Hematopoietic multipotent progenitor cell treated with erythropoietin and hydrocortisone succinate and interleukin-3 and kit ligand, for 4 days (in vitro differentiated cells): Measurements from ENCODE around the gene C3.
A peak's percentile ranks its signal among the peaks of the same experiment; 100 is the strongest.

Source experiments
- DNase-seq: peaks from one replicate; pipeline ENCODE4 v3.0.0-alpha.2; 2015

C3 gene

DNA sequence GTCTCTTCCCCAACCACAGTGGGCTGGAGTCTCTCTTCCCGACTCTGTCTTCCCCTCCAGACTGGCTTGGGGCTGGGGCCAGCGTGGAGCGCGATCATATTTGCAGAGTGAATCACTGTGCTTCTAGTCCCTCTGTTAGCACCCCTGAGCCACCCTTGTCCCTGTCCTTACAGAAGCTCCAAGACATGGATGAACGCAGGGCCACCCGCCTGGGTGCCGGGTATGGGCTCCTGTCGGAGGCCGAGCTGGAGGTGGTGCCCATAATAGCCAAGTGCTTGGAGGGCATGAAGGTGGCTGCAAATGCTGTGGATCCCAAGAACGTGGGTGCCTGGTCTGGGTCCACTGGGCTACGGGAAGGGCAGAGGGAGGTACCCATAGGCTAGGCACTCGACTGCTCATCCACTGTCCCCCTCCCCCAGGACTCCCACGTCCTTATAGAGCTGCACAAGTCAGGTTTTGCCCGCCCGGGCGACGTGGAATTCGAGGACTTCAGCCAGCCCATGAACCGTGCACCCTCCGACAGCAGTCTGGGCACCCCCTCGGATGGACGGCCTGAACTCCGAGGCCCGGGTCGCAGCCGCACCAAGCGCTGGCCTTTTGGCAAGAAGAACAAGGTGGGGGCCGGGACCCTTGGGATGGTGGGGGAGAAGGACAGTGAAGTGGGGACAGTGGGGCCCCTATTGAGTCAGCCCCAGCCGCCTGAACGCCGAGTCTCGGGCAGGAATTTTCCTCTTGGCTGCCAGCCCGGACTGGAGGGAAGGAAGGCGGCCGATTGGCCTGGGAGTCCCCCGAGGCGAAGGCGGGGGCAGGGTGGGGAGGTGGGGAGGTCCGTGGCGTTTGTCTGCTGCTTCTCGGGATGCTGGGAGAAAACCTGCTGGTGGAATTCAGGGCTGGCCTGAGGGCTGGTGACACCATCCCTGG lies 24.2 kb upstream of the C3 start:
- DNase-seq, result no peak

DNA sequence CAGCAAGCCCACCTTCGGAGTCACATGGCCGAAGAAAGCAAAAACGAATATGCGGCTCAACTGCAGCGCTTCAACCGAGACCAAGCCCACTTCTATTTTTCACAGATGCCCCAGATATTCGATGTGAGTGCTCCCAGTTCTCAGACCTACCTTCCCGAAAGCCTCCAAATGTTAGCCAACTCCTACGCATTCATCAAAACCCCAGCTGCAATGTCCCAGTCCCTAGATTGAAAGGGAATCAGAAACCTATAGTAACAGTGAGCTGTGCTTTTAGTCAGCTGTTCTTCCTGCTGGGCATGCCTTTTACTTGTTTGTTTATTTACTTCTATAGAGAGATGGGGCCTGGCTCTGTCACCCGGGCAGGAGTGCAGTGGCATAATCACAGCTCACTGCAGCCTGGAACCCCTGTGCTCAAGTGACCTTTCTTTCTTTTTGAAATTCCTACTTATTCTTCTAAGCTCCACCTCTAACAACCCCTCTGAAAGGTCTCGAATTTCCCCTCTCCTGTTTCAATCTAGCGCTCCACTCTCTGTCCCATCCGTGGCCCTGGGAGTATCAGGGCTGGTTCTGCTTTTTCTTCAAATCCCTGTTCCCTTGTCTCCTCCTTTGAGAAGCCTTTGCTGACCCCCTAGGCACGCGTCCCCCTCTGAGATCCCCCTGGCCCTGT lies 23.4 kb upstream of the C3 start:
- DNase-seq, result no peak

DNA sequence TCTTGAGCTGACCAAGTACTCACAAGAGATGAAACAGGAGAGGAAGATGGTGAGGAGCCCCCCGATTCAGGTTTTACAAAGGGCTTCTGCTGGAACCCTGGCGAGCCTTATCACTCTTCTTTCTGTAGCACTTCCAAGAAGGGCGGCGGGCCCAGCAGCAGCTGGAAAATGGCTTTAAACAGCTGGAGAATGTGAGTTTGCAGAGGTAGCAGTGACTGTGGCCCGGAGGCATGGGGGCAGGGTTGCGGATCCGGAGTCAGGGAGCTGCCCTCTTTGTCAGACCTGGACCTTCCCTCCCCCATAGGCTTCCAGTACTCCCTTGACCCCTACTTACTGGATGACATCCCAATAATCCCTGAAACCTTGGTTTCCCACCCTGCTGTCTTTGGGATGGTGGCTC lies 22.6 kb upstream of the C3 start:
- DNase-seq, result no peak

DNA sequence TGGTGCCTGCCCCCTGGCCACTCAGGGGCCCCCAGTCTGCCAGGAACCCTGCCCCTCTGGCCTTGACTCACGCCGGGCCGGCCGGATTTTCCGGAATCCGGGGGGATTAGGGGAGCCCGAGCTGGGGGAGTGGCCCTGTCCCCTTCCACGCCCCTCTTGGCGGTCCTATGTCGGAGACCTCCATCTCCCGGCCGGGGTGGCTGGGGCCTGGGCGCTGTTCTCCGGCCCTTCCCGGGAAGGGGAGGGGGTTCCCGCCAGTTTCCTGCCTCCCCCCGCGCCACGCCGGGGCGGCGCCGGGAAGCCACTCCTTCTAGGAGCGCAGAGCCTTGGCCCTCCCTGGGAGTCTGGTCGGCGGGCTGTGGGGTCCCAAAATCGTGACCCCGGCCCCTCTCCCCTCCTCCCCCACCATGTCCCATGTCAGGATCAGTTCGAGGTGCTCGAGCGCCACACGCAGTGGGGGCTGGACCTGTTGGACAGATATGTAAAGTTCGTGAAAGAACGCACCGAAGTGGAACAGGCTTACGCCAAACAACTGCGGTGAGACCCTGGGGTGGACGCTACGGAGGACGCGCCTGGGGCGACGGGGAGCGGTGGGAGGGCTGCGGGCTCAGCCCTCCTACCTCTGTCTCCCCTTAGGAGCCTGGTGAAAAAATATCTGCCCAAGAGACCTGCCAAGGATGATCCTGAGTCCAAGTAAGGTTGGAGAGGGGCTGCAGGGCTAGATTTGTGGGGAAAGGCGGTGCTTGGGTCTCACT lies 20.3 kb upstream of the C3 start:
- peak; percentile 35 for DNase-seq

DNA sequence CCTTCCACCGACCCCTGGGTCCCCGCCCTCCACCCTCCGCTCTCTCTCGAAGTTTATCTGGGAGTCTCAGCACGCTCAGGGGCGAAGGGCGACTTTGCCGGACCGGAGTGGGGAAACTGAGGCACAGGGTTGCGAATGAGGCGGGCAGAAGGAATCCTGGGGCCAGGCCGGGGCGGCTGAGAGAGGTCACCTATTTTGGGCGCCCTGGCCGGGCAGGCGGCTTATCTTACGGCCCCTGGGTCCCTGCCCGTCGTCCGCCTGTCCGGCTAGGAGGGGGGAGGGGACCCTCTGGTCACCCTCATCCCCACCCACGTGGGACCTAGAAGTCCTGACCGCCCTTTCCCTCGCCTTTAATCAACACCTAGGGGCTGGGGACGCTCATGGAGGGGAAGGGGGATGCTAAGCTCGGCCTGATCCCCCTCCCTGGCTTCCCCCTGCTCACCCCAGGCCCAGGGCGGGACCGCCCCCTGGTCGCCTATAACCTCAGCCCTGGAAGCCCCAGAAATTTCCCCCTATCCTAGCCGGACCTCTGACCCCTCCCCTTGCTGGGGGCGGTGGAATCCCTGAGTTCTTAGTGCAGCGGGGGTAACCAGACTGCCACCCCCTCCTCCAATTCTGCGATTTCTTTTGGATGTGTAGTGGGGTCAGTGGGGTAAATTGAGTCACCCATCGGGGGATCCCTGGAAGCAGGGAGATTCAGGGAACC lies 19.6 kb upstream of the C3 start:
- DNase-seq, result no peak

DNA sequence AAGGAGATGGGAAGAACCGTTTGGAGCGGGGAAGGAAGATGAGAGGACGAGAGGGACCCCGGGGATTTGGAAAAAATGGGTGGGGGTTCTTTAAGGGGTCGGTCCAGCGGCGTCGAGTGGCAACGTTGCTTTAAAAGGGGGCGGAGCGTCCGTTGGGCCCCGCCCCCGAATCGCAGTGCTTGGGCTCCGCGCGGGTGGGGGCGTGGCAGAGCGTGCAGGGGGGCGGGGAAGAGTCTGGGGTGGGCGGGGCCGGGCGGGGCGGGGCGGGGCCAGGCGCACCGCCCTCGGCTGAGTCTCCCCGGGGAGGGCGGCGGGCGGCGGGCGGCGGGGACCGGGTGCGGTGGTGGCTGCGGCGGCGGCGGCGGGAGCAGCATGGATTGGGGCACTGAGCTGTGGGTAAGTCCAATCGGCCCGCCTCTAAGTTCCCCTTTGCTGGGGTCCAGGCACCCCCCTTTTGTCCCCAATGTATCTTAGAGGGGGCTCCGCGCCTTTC lies 19.0 kb upstream of the C3 start, which contains the start of gene TRIP10:
TSS of gene TRIP10 (plus strand) at position 291 of the 493 bp plus-strand sequence. CDS start at position 373, 82 bp downstream.
- DNase-seq, result peak; percentile 91

DNA sequence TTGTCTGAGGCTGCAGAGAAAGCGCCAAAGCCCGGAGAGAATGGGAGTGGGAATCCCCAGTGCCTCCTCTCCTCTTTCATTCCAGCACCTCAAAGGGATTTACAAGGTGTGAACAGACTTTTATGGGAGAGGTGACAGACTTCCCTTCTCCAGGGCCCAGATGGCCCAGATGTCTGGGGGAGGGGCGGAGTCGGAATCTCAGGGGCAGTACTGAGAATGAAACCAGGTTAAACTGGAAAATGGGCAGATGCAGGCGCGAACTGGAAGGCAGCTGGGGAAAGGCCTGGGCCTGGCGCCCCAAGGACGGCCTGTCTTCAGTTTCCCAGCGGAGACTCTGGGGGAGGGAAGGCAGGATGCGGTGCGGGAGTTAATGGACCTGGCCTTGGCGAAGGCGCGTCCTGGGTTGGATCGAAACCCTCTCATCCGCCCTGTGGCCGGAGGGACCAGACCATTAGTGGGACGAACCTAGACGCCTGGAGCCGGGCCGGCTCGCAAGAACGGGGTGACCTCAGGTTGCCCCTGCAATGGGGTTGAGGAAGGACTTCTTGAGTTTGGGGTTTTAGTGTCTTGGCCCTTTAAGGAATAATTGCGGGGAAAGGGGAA lies 18.4 kb upstream of the C3 start:
- DNase-seq, result no peak

DNA sequence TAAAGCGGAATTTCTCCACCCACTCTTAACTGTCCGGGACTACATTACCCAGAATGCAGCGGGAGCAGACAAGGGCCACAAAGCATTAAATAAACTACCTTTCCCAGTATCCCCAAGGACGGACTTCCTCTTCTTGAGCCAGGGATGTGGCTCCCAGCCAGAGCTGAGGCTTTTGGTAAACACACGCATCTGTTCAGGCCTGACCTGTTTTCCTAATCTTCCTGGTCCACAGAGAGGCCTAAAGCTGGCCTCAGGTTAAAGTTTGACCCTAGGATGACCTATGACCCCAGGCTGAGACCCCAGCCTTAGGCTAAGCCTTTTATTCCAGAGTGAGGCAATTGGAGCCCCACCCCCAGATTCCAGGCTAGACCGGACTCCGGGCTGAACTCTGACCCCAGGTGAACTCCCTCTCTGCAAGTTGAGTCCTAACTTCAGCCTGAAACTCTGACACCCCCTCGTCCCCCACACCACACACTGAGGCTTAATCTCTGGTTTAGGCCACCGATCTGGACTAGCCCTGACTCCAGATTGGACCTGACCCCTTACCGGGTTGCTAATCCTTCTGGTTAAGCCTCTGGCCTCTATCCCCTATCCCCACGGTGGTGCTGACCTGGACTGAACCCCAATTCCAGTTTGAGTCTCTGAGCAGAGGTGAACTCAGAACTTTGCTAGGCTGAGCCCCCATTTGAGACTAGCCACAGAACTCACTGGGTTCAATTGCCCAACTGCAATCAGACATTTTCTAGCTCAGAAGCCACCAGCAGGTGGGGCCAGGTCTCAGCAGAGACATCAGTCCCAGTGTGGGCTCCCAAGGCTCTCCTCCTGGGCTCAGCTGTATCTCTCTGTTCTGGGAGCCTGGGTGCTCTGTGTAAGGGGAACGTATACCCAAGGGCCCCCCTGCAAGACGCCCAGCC lies 17.7 kb upstream of the C3 start:
- peak; percentile 95 for DNase-seq

DNA sequence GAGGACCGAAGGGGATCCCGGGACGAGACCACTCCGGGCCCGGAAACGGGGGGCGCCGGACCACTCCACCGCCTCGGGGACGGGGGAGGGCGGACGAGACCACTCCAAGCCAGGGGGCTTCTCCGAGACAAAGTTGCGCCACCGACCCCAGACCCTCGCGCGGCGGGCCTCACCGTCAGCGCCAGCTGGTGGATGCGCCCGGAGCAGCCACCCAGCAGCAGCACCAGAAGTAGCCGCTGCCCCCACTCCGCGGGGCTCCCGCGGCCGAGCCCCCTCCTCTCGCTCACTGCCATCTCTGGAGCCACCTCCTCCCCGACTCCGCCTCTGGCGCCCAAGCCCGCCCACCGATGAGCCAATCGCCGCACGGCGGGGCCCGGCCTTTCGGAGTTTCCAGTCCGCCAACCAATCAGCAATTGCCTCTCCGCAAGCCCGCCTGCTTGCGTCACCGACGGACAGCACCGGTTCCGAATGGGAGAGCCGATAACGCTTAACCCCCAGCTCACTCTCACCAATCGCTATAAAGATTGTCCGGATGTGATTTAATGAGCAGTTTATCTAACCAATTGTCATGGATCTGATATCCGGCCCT lies 16.9 kb upstream of the C3 start, which contains the start of gene GPR108:
TSS of gene GPR108 (minus strand) at position 297 of the 589 bp plus-strand sequence. CDS start at position 293, 4 bp downstream.
- DNase-seq, result peak; percentile 100

DNA sequence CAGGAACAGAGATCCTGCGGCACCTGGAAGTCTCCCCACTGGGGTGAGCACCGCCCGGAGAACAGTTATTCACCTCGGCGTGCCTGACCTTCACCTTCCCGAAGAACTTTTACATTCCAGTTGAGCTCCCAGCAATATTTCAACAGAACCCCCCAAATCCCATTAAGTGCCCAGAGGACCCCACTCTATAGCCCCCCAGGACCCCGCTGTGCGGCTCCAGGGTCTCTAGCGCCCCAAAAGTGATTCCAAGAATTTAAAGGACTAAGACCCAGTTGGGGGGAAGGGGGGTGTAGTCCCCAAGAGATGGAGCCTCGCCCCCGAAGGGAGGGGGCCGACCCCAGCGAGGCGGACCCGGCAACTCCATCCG lies 16.4 kb upstream of the C3 start:
- no peak for DNase-seq

DNA sequence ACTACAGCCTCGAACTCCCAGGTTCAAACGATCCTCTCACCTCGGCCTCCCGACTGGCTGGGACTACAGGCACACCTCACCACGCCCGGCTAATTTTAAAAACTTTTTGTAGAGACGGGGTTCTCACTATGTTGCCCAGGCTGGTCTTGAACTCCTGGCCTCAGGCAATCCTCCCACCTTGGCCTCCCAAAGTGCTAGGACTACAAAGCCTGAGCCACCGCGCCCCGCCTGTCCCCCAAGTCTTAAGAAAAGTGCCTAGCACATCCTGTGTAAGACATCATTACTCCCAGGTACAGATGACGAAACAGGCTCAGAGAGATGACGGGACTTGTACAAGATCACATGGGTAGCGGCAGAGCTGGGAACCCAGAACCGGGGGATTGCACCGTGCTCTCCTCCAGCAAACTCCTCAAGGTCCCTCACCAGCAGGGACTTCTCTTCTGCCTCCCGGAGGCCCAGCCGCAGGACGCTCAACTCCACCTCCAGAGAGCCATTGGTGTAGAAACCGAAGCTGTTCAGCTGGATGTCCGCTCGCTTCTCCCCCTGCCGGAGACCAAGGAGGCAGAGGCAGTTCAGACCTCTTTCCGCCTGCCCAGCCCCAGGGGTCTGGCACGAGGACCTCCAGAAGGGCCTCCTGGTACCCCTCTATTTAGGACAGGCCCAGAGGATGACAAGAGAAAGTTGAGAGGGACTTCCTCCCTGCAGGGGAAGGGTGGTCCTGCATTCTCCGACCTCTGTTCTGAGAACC lies 15.9 kb upstream of the C3 start:
- peak; percentile 94 for DNase-seq

DNA sequence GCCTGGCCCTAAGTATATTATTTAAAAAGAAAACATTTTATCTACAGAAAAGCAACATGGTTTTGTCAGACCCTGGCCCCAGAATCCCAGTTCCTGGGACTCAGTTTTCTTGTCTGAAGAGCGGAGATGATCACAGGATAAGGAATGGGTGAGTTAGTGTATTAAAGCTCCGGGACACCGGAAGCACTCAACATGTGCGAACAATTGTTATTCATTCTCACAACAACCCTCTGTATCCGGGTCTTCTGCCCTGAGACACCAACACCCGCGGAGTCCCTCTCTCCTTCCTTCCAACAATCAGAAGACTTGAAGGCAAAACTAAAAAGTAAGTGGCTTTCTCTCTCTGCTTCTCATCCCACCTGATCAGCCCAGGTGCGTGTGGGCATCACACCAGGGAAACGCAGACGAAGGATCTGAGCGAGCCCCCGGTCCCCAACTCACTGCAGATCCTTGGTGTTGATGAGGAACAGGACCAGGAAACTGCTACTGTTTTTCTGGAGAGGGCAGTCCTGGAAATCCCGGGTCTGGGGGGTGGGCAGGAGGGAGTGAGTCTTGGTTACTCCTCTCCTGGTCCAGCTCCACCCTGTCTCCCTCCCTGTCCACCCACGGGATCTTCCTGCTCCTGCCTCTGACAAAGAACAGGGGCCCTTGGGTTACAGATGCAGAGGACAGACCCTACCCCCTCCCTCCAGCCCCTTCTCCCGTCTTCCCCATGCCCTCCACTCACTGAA lies 14.9 kb upstream of the C3 start:
- no peak for DNase-seq

DNA sequence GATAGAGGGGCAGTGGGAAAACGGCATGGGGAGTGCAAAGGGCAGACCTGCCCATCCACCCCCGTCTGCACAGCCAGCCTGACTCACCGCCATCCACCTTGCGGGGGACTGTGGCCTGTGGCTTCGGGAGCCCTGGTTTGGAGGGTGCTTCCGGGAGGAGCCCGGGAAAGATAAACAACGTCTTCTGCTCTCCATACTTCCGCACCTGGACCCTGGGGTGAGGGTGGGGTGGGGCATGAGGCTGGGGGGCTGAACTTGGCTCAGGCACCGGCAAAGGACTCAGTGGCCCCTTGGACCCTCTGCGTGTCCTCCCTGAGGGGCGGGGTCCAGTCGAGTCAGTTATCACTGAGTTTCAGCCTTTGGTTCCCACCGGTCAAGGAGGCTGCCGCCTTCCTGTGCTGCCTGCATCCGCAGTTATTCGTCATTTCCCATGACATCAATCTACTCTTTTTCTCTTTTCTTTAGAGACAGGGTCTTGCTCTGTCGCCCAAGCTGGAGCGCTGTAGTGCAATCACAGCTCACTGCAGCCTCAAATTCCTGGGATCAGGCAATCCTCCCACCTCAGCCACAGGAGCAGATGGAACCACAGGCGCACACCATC lies 13.7 kb upstream of the C3 start:
- no peak for DNase-seq

DNA sequence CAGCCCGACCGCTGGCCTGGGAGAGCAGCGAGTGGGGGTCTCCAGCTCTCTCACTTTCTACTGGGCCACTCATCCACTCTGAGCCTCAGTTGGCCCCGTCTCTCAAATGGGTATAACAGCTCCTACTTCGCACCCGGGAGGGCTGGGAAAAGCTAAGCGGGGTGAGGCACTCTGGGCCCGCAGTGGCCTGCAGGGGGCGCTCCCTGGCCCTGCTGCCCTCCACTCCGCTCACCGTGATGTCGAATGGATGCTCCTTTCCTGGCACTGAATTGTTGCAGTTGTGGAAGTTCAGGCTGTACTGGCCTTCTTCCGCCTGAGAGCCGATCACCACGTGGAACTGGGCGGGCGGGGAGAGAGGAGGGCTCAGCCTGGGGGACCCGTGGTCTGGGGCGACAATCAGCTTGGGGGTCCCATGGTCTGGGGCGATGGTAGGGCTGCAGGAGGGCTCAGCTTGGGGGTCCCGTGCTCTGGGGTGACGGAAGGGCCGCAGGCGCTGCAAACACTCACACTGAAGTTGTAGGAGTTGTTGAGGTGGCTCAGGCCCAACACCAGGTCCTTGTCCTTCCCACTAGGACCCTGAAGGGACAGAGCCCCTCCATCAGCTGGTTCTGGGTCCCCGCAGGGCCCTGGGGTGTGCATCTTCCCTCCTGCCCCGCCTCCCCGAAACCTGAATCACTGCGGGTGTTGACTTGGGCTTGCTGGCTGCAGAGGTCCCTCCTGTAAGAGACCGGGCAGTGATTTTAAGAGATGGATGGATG lies 13.1 kb upstream of the C3 start:
- no peak for DNase-seq

DNA sequence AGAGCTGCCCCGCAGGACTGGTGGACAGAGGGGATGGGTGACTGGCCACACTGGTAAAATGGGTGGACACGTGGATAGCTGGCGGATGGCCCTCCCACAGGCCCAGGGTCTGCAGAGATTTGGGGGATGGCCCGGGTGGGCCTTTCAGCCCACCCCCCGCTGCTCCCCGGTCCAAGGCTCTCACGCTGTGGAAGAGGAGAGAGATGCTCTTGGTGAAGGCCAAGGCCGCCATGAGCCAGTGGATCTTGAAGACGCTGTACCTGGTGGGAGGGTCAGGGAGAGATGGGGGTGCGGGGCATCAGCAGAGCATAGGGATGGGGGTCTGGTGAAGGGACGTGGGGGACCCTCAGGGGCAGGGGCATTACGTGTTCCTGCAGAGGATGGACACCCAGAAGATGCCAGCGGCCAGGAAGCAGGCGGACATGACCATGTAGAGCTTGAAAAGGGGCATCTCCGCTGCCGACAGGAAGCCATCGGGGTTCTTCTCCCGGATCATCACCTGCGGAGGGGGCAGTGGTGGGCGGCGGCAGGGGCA lies 12.4 kb upstream of the C3 start:
- no peak for DNase-seq

DNA sequence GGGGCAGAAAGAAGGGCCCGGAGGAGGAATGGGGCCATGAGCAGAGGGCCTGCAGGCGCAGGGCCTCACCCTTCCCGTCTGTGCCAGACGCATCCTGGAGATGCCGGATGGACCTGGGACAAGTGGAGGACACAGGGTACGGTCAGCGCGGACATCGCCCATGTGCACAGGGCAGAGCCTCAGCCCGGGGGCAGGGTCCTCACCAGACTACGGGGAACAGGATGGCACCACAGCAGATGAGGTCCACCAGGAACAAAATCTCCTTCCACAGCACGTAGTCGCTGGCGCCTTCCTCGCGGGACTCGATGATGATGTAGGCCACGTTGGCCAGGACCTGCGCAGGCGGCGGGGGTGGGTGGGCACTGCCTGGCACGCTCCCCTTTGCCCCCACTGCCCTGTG lies 11.4 kb upstream of the C3 start:
- no peak for DNase-seq

DNA sequence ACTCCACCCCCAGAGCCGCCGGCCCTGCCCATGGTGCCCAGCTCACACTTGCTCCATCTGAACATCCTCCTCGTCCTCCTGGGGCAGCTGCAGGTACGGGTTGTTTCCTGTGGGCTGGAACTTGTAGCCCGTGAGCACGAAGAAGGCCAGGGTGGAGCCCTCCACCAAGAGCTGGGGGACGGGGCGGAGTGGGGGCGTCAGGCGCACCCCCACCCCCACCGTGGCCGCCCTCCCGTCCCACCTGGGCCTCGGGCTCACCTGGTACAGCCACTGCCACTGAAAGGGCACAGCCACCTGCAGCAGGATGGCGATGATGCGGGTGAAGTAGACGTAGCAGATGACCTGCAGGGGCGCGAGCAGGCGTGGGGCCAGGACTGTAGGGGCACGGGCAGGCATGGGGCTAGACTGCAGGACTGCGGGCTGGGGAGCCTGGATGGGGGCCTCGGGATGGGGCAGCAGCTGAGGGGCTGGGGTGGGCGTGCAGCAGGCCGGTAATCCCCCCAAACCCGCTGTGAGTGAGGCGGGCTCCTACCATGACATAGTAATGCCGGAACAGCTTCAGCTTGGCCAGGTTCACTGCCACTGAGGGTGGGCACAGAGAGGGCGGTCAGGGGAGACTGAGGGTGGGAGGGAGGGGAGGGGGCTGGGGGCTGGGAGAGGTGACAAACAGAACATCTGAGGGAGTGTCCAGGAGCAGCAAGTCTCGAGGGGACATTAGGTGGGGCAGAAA lies 10.7 kb upstream of the C3 start:
- no peak for DNase-seq
